Left kidney (tissue), 2 donors: Measurements from ENCODE around the gene LRRC34. TPM values are rescaled to one million over a fixed set of nuclear protein-coding genes. Genes with fewer than 3 reads are reported as not detected.
A peak's percentile ranks its signal among the peaks of the same experiment; 100 is the strongest.

Source experiments
- DNase-seq: peaks from one replicate; pipeline ENCODE4 v3.0.0-alpha.2; 2013
- polyA plus RNA-seq: library from polyadenylated mRNA; unstranded; fragments of 120-200 nt; gene quantifications from one replicate; pipeline ENCODE4 v1.2.1, GENCODE V29; 2013; ENCODE audit not compliant: insufficient read length

LRRC34 gene
- polyA plus RNA-seq, 1 donor, result 18.1 TPM

- no peak for DNase-seq
Measured at GRCh38 chr3:169815590-169816150, 3.0 kb upstream of the LRRC34 start.

- no peak for DNase-seq
Measured at GRCh38 chr3:169813757-169814517, 1.2 kb upstream of the LRRC34 start.

GRCh38 chr3:169813278-169813677, 574 bp upstream of the LRRC34 start:
- DNase-seq, result no peak

- DNase-seq, result peak; percentile 50
Measured at GRCh38 chr3:169811631-169812331, 923 bp downstream of the LRRC34 start.

GRCh38 chr3:169809230-169809795, 3.4 kb downstream of the LRRC34 start:
- no peak for DNase-seq

- no peak for DNase-seq
Measured at GRCh38 chr3:169804681-169805080, 8.0 kb downstream of the LRRC34 start.

GRCh38 chr3:169792359-169792758, 20.3 kb downstream of the LRRC34 start:
- DNase-seq, result no peak

- DNase-seq, result no peak
Measured at GRCh38 chr3:169790687-169791429, 21.8 kb downstream of the LRRC34 start.

GRCh38 chr3:169790219-169790618, 22.5 kb downstream of the LRRC34 start:
- DNase-seq, result no peak

- DNase-seq, result no peak
Measured at GRCh38 chr3:169787791-169788190, 24.9 kb downstream of the LRRC34 start.

GRCh38 chr3:169787120-169787519, 25.6 kb downstream of the LRRC34 start:
- DNase-seq, result no peak

GRCh38 chr3:169781209-169781855, 31.4 kb downstream of the LRRC34 start:
- DNase-seq, result no peak

- DNase-seq, result no peak
Measured at GRCh38 chr3:169780742-169781141, 32.0 kb downstream of the LRRC34 start.

GRCh38 chr3:169777822-169778221, 34.9 kb downstream of the LRRC34 start:
- DNase-seq, result no peak

GRCh38 chr3:169774186-169774585, 38.5 kb downstream of the LRRC34 start:
- no peak for DNase-seq

GRCh38 chr3:169772897-169773816, 39.5 kb downstream of the LRRC34 start, which contains the start of gene MYNN:
TSS of gene MYNN (plus strand) at chr3:169773396. CDS start at chr3:169774296, 900 bp downstream.
- DNase-seq, result peak; percentile 93

- DNase-seq, result peak; percentile 88
Measured at GRCh38 chr3:169772305-169772896, 40.3 kb downstream of the LRRC34 start.

- DNase-seq, result peak; percentile 95
Measured at GRCh38 chr3:169771497-169772304, 41.0 kb downstream of the LRRC34 start.
